ENCODE data around the gene MUC2.

The MUC2 gene

GRCh38 chr11:1070594-1071462, 3.8 kb upstream of the MUC2 start:
- in situ Hi-C loops (cut with MboI; ENCODE audit: low sequenced_read_pairs): no loop called here

GRCh38 chr11:1071571-1072115, 3.0 kb upstream of the MUC2 start:
- in situ Hi-C loops (cut with MboI; ENCODE audit: low sequenced_read_pairs): no loop called here

- in situ Hi-C loops (cut with MboI; ENCODE audit: low sequenced_read_pairs): no loop called here
Measured at GRCh38 chr11:1072116-1072820, 2.4 kb upstream of the MUC2 start.

- in situ Hi-C loops (cut with MboI; ENCODE audit: low sequenced_read_pairs): no loop called here
Measured at GRCh38 chr11:1072821-1073231, 1.8 kb upstream of the MUC2 start.

GRCh38 chr11:1073261-1073724, 1.4 kb upstream of the MUC2 start:
- in situ Hi-C loops (cut with MboI; ENCODE audit: low sequenced_read_pairs): no loop called here

GRCh38 chr11:1073851-1074243, 827 bp upstream of the MUC2 start:
- in situ Hi-C loops (cut with MboI; ENCODE audit: low sequenced_read_pairs): no loop called here

GRCh38 chr11:1075341-1075911, 752 bp downstream of the MUC2 start:
- in situ Hi-C loops (cut with MboI; ENCODE audit: low sequenced_read_pairs): no loop called here

- in situ Hi-C loops (cut with MboI; ENCODE audit: low sequenced_read_pairs): no loop called here
Measured at GRCh38 chr11:1076061-1076665, 1.5 kb downstream of the MUC2 start.

GRCh38 chr11:1077033-1077416, 2.4 kb downstream of the MUC2 start:
- in situ Hi-C loops (cut with MboI; ENCODE audit: low sequenced_read_pairs): no loop called here

- in situ Hi-C loops (cut with MboI; ENCODE audit: low sequenced_read_pairs): no loop called here
Measured at GRCh38 chr11:1077417-1078119, 2.9 kb downstream of the MUC2 start.

- in situ Hi-C loops (cut with MboI; ENCODE audit: low sequenced_read_pairs): no loop called here
Measured at GRCh38 chr11:1078191-1078601, 3.5 kb downstream of the MUC2 start.

GRCh38 chr11:1081601-1082311, 7.1 kb downstream of the MUC2 start:
- in situ Hi-C loops (cut with MboI; ENCODE audit: low sequenced_read_pairs): no loop called here

- in situ Hi-C loops (cut with MboI; ENCODE audit: low sequenced_read_pairs): no loop called here
Measured at GRCh38 chr11:1082346-1082727, 7.7 kb downstream of the MUC2 start.

- in situ Hi-C loops (cut with MboI; ENCODE audit: low sequenced_read_pairs): no loop called here
Measured at GRCh38 chr11:1082728-1083620, 8.3 kb downstream of the MUC2 start.

GRCh38 chr11:1083621-1084551, 9.2 kb downstream of the MUC2 start:
- in situ Hi-C loops (cut with MboI; ENCODE audit: low sequenced_read_pairs): no loop called here

GRCh38 chr11:1084561-1085439, 10.1 kb downstream of the MUC2 start:
- in situ Hi-C loops (cut with MboI; ENCODE audit: low sequenced_read_pairs): no loop called here

All from HL-60/S4 treated with phorbol 12-myristate 13-acetate at 8.2 ng/mL for 4 days and 3 days (cell line).